HG03108 (cell line): ENCODE measurements around the gene ADAMTS4.
A peak's percentile ranks its signal among the peaks of the same experiment; 100 is the strongest.
"Not testable (repeated sequence)": the region's sequence is repeated elsewhere in the genome, so short reads cannot be mapped to it uniquely, and the experiment has no call there.

Experiments
- ATAC-seq: cut with Tn5 transposase; IDR thresholded peaks from one replicate; pipeline ENCODE4 v1.9.1; 2021; ENCODE audit warnings: moderate library complexity; ENCODE audit not compliant: unreplicated experiment

The ADAMTS4 gene, protein sequence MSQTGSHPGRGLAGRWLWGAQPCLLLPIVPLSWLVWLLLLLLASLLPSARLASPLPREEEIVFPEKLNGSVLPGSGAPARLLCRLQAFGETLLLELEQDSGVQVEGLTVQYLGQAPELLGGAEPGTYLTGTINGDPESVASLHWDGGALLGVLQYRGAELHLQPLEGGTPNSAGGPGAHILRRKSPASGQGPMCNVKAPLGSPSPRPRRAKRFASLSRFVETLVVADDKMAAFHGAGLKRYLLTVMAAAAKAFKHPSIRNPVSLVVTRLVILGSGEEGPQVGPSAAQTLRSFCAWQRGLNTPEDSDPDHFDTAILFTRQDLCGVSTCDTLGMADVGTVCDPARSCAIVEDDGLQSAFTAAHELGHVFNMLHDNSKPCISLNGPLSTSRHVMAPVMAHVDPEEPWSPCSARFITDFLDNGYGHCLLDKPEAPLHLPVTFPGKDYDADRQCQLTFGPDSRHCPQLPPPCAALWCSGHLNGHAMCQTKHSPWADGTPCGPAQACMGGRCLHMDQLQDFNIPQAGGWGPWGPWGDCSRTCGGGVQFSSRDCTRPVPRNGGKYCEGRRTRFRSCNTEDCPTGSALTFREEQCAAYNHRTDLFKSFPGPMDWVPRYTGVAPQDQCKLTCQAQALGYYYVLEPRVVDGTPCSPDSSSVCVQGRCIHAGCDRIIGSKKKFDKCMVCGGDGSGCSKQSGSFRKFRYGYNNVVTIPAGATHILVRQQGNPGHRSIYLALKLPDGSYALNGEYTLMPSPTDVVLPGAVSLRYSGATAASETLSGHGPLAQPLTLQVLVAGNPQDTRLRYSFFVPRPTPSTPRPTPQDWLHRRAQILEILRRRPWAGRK

DNA sequence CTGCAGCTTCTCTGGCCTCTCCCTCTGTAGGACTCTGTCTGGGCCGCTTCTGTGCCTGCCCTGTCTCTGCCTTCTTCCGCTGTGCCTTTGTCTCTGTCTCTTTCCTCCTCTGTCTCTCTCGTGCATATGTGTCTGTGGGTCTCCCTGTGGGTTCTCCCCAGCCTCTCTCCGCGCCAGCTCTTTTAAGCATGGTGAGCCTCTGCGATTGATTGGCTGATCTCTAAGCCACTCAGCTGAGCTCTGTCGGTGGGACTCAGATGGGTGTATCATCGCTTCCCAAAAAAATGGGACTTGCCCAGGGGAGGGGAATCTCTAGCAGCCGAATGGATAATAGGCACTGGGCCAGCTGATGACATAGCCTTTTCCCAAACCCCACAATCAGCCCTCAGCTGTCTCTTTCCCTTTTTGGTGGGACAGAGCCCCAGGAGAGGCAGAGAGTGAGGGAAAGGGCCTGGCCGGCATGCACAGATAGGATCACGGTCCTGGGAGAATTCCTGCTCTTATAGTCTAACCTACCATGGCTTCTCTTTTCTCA is at the start of gene ADAMTS4:
Gene ADAMTS4, minus strand, starts transcription at position 158 of the 535 bp plus-strand sequence. CDS start 427 bp downstream, outside the sequence.
- ATAC-seq = no peak

DNA sequence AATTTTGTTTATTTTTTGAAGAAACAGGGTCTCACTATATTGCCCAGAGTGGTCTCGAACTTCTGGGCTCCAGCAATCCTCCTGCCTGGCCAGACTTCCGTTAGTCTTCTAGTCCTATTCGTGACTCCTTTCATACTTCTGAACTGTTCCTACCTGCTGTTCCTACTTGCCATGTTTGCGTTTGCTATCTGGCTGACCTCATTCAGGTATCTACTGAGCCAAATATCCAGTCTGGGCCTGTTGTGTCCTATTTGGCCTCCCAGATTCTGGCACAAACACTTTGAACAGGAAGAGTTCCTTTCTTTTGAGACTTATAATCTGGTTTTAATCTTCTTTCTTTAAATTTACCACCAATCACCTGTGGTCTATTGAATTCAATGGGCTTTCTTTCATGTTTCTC is 46.0 kb upstream of the ADAMTS4 start:
- no peak for ATAC-seq

DNA sequence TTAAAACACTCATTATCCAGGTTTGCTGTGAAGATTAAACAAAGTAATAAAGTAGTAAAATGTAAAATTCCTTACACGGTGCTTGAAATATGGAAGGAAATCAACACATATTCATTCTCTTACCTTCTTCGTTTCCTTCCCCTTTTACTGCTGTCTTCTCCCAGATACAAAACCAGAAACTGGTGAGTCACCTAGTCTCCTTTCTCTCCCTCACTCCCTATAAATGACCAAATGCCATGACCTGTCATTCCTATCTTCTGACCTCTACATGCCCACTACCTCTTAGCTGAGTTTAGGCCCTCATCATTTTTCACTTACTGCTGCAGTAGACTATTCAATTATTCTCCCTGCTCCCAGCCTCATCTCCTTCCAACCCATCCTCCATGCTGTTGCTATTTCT is 43.5 kb upstream of the ADAMTS4 start:
- no peak for ATAC-seq

DNA sequence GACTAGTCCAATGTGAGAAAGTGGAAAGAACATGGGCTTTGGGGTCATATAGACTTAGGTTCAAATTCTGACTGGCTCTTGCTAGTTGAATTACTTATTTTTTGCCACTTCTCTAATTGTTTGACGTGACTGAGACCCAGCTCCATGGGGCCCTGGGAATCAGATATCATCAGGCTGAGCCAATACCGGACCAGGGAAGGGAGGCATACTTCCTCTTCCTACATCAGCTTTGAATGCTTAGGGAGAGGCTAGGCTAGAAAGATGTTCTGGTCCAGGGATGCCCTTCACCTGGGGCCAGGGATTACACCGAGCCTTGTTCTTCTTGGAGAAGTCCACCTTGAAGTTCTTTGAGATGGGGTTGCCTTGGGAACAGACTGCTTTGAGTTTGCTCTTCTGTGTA is 42.8 kb upstream of the ADAMTS4 start:
- ATAC-seq = no peak

DNA sequence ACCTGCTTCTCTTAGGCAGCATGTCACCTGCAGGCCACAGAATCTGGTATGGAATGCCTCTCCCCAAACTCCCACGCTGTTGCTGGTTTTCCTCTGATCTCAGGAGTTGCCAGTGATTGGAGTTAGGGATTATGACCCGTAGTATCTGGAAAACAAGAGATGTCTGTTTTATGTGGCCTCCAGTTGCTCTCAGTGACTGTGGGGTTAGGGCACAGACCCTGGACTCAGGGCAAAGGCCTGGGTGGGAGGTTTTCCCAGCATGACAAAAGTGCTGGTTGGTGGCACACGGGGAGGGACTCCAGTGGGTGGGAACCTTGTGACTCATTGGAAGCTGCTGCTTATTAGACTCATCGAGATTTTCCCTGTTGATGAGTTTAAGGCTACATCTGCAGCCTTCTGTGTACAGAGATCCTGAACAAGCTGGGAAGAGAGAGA is 39.2 kb upstream of the ADAMTS4 start, which contains the start of gene NR1I3:
Gene NR1I3, minus strand, starts transcription at position 165 of the 435 bp plus-strand sequence. CDS start 1,638 bp downstream, outside the sequence.
- no peak for ATAC-seq

DNA sequence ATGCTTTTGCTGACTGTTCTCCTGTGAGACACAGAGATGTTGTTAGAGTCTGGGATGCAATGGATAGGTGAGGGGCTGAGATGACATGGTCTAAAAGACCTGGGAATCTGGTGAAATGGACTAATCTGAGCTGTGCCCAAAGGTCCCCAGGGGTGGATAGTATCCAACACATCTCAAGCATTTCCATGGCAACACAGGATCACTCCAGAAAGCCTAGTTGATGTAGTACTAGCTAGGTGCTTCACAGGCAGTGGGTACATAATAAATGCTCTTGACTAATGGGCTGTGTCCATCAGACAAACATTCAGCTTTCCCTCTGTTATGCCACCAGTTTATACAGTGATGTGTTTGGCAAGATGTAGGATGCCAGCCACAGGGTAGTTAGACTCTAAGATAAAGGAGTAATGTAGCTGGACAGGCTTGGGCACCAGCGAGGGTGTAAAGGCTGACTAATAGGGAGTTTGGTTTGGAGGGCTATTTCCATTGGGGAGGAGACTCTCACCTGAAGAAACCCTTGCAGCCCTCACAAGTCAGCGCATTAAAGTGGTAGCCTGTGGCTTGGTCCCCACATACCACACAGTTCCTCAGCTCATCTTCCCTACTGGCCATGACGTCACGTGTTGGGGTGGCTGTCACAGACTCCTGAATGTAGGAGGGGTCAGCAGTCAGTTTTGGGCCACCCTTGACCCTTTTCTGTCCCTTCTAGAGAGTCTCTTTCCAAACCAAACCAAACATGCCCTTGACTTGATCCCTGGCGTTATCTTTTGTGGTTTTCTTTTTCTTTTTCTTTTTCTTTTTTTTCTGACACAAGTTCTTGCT is 37.3 kb upstream of the ADAMTS4 start:
- ATAC-seq = no peak

DNA sequence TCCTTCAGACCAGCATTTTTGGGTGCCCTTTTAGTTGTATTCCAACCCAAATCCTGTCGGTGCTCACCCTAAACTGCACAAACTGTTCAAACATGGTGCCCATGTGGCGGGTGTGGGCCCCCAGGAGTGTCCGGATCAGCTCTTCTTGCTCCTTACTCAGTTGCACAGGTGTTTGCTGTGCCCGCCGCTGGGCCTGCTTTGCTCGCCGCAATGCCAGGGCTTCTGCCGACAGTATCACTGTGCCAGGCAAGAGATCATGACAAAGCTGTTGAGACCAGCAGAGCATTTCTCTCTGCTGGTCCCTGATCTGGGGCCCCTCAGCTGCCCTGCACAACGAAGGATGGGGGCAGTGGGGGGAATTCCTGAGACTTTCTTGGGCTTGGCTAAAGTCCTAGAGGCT is 34.2 kb upstream of the ADAMTS4 start:
- no peak for ATAC-seq

DNA sequence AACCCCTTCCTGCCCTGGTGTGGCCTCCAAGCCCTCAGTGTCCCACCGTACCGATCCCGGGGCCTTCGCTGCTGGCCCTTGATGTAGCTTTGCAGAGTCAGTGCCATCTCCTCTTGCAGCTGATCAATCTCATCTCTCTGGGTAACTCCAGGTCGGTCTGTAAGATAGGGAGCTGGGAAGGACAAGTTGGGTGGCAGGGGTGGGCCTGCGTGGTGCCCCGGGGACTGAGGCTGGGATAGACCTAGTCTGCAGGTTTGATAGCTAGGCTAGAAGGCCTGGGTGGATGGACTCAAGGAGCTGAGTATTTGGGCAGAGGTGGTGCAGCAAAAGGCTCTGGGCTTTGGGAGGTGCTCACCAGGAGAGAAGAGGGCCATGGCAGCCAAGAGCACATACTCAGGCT is 31.9 kb upstream of the ADAMTS4 start:
- ATAC-seq = no peak

DNA sequence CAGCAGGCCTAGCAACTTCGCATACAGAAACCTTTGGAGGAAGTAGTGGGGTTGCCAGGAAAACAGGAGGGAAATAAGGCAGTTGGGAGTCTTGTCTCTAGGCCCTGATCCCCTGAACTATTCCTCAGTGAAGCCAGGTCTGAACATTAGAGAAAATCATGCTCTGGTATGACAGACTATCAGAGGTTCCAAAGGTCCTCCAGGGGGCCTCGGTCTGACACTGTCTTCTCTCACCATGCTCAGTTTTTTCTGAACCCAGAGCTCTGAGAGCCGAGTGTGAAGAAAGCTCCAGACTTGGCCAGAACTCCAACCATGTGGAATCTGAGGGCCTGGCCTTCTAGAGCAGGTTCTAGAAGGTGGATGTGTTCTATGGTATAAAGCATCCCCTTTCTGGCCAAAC is 31.0 kb upstream of the ADAMTS4 start:
- ATAC-seq = no peak

DNA sequence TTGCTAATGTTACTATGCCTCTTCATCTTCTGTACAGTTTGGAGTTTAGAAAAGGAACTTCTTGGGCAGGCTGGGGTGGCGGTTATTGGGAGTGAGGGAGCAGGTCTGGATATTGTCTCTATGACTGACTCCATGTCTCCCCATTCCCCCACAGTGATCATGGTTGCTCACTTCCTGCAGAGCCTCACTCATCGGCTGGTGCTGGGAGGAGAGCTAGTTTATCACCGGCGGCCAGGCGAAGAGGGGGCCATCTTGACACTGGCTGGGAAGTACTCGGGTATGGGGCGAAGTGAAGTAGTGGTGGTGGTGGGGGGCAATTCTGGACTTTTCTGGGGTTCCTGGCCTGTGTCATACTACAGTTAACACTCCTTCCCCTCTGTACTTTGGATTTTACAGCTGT is 29.2 kb upstream of the ADAMTS4 start:
- ATAC-seq = no peak

DNA sequence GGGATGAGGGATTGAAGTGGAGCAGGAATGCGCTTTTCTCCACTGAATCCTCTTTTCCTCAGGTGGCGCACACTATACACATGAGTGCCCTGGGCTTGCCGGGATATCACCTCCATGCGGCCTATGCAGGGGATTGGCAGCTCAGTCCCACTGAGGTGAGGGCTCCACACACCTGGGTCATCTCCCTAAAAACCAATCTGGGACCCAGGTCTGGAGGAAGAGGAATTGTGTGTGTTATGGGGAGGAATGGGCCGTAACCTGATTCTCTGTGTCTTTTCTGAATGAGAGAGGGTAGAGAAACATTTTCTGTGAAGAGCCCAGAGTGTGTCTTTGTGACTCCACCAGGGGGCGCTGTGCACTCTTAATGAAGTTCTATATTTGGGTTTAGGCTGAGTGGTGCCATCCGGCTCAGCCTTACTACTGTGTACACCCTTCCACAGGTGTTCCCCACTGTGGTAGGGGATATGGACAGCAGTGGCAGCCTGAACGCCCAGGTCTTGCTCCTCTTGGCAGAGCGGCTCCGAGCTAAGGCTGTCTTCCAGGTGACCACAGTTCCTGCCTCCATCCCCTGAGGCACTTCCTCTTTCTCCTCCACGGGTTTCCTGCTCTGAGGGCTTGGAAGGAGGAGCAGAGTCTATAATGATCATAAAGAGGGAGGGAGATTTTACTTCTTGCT is 28.5 kb upstream of the ADAMTS4 start:
- ATAC-seq = peak; percentile 27

DNA sequence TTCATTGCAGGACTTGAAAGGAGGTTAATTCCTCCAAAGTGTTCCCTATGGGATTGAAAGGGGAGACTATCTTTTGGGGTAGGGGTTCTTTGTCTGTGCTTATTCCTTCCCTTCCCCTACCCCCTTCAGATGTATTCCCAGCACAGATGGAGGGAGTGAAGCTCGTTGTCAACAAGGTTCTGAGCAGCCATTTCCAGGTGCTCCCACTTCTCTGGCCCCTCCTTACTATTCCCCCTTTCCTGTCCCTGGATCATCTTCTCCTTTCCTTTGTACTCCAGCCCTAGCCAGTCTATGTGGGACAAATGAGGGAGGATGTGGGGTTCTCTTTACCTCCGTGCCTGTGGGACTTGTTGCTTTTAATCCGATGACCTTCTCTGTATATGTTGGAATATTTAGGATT is 27.9 kb upstream of the ADAMTS4 start:
- ATAC-seq = no peak

DNA sequence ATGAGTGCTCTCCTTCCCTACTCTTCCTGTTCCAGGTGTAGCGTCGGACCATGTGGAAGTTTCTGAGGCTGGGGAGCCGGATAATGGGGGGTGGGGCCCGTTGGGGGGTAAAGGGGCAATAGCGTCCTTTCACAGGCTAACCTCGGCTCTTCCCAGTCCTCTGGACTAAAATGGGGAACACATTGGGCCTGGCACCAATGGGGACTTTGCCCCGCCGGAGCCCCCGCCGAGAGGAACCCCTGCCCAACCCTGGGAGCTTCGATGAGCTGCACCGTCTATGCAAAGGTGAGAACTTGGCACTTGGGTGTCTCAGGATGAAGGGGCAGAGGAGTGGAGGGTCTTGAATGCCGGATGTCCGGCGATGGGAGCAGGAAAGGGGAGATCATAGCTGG is 27.5 kb upstream of the ADAMTS4 start:
- ATAC-seq = no peak

DNA sequence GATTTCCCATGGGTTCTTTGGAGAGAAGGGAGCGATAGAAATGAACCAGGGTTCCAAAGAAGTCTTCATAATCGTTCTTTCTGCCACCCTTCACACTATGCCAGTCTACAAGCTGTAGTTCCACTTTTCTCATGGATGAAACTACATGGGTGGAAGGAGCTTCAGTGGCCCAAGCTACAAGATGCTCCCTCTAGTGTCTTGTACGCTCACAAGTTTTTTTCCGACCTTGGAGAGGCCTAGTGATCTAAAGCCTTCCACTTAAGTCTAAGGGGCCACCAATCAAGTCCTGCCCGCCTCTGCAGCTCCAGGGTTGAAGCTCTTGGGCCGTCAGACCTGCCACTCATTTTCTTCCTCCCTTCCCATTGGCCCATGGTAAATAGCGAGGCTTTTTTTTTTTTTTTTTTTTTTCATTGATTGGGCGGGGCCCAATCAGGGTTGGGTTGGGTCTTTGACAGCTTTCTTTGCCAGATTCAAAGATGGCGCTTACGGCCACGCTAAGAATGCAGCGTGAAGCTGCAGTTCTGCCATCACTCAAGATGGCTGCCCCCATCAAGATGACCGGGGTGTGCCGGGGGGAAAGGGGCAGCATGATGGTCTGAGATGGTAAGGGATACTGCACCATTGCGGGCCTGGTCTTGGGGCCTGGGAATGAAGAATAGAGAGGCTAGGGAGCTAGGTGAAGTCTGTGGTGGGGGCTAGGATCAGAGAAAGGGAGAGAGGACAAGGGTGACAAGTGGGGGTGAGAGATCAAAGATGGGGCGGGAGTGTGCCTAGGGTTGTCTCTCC is 26.9 kb upstream of the ADAMTS4 start, which contains the start of gene TOMM40L:
Gene TOMM40L, plus strand, starts transcription at position 527 of the 786 bp plus-strand sequence. CDS start 430 bp downstream, outside the sequence.
- peak; percentile 94 for ATAC-seq

DNA sequence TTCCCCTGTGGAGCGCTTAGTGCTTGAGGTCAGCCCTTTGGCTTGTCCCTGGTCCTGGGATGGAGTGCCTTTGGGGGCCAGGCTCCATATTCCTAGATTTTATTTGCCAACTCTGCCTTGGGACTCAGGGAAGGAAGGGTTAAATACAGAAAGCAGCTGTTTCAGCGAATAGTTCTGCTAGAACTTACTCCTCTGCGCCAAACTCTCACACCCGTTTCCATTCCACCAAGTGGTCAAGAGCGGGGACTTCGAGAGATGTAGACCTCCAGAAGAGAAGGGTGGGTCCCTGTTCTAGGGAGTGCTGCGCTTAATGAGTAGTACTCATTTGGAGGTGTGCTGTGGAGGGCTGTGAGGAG is 26.3 kb upstream of the ADAMTS4 start:
- ATAC-seq = no peak

DNA sequence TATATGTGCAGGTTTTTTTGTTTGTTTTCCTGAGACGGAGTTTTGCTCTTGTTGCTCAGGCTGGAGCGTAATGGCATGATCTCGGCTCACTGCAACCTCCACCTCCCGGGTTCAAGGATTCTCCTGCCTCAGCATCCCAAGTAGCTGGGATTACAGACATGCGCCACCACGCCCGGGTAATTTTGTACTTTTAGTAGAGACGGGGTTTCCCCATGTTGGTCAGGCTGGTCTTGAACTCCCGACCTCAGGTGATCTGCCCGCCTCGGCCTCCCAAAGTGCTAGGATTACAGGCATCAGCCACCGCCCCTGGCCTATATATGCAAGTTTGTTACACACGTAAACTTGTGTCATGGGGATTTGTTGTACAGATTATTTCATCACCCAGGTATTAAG is 25.8 kb upstream of the ADAMTS4 start:
- not testable (repeated sequence) for ATAC-seq

DNA sequence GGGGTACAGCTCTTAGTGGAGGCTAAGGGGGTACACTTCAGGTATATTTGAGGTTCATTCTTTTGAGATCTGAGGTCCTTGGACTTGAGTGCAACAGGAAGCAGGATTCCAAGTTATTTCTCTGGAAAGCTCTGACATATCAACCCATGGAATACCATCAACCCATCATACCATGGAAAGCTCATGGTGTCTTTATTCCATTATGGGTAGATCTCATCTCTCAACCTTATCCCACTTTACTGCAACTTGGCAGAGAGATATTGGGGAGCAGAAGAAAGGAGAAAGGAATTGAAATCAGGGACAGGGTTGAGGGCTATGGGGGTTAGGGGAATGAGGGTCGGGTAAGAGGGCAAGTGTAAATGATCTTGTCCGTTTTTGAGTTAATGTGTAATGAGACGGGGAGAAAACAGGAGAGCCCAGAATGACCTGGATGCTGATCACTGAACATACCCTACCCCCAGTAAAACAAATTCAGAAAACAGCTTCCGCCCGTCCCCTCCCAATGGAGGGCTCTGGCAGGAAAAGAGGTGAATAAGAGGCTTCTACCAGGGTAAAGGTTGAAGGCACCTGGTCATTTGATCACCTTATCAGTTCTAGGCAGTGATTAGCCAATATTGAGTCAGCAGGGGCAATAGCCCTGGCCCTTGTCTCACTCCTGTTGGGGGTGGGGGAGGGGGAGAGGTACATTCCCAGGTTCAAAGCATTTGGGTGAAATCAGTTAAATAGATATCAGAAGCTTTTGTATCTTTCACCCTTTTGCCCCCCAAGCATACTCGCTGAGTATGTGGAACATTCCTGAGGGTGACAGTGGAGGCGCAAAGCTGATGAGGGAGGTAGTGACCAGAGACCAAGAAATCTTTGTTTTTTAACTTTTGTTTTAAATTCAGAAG is 25.2 kb upstream of the ADAMTS4 start:
- no peak for ATAC-seq
